ENCODE measurements around the gene TBC1D1.

GRCh38 chr4:38095691-38096090 lies 204.8 kb downstream of the TBC1D1 start:
- TF ChIP-seq EP300 (conservative IDR thresholded peaks at IDR 0.05; ENCODE audit: poor library complexity, severe bottlenecking) (no peak), MXI1 (conservative IDR thresholded peaks at IDR 0.05; ENCODE audit: poor library complexity, severe bottlenecking) (no peak), CTCF (IDR thresholded peaks at IDR 0.05; ENCODE audit: poor library complexity, severe bottlenecking) (no peak), SMC3 (conservative IDR thresholded peaks at IDR 0.05; ENCODE audit: poor library complexity) (no peak), POLR2AphosphoS5 (IDR thresholded peaks at IDR 0.05) (no peak), REST (IDR thresholded peaks at IDR 0.05; ENCODE audit: borderline replicate concordance) (no peak), EZH2 (IDR thresholded peaks at IDR 0.05; ENCODE audit: borderline replicate concordance, insufficient read depth, low read length, poor library complexity, severe bottlenecking) (no peak), RAD21 (conservative IDR thresholded peaks at IDR 0.05) (no peak), TAF1 (IDR thresholded peaks at IDR 0.05; ENCODE audit: low read depth) (no peak)

All from neural cell (in vitro differentiated cells).